Dedifferentiated amniotic fluid mesenchymal stem cell (primary cell): ENCODE measurements around the gene VAT1L.

Source experiments
- DNase-seq: peaks from one replicate; pipeline ENCODE4 v3.0.0-alpha.2; 2016; ENCODE audit errors: extremely low spot score

VAT1L gene

GRCh38 chr16:77834635-77835540 is 46.5 kb downstream of the VAT1L start:
- no peak for DNase-seq

GRCh38 chr16:77836801-77837200 is 48.4 kb downstream of the VAT1L start:
- DNase-seq: no peak

DNA sequence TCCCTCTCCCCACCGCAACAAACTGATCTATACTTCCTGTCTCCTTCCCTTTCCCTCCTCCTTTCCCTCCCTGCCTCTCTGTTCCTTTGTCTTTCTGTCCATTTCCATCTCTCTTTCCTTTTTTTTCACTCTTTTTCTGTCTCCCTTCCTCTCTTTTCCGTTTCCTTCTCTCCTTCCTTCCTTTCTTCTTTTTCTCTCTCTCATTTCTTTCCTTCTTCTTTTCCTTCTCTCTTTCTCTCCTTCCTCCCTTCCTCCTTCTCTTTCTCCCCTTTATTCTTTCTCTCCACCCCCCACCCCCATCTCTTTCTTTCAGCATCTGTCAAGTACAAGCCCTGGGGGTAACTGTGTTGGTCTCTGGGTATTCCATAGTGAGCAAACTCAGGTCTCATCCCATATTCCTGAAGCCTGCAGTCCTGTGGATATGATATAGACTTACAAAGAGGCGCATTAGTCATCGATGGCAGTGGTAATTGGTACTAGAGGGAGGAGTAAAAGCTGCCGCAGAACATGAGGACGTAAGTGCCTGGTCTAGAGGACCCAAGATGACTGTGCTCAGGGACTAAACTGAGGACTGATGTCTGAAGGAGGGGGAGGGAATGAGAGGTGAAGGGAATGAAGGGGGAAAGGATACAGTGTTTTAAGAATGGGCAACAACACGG is 50.4 kb downstream of the VAT1L start:
- DNase-seq: no peak

- DNase-seq: no peak
These were observed 51.7 kb downstream of the VAT1L start for GRCh38 chr16:77840093-77840492.

GRCh38 chr16:77840673-77841501 is 52.5 kb downstream of the VAT1L start:
- no peak for DNase-seq

GRCh38 chr16:77841502-77841763 is 53.1 kb downstream of the VAT1L start:
- no peak for DNase-seq

- DNase-seq: no peak
These were observed 54.1 kb downstream of the VAT1L start for GRCh38 chr16:77842468-77842867.

GRCh38 chr16:77843405-77843804 is 55.0 kb downstream of the VAT1L start:
- no peak for DNase-seq

DNA sequence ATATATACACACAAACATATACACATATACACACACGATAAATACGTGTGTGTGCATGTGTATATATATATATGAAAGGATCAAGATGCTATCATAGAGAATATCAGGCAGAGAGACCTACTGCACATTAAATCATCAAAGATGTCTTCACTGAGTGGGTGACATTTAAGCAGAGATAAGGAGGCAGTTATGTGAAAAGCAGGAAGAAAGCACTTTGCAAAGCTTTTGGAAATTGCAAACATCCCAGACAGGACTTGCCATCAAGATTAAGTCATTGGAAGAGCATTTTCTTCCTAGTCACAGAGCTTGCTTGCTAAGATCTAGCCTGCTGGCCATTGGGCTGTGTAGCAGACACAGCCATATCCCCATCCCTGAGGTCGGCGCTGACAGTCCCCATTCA is 56.4 kb downstream of the VAT1L start:
- no peak for DNase-seq

DNA sequence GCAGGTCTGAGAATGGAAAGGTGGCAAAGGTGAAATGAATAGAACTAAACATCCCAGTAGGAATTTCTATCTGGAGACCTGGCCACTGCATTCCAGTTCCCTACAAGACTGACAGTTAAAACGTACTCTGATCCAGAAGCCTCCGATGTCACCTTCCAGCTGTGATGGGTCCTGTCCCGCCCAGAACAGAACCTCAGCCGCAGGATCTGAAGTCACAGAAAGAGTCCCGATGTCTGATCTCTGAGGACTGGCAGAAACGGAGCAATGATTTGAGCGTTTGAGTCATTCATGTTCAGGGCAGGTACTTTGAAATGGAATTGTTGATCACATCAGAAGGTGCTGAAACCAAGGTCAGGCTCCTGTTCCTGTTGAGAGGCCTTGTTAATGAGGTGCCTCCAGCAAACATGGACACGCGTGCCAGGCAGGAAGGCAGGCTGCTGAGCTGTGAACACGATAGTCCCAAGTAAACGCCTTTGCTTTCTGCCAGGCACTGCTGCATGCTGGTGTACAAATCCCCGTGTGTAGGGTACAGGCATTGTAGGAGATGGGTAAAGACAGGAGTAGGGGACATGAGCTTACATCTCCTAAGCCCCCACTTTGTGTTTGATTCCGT is 61.4 kb downstream of the VAT1L start:
- no peak for DNase-seq

DNA sequence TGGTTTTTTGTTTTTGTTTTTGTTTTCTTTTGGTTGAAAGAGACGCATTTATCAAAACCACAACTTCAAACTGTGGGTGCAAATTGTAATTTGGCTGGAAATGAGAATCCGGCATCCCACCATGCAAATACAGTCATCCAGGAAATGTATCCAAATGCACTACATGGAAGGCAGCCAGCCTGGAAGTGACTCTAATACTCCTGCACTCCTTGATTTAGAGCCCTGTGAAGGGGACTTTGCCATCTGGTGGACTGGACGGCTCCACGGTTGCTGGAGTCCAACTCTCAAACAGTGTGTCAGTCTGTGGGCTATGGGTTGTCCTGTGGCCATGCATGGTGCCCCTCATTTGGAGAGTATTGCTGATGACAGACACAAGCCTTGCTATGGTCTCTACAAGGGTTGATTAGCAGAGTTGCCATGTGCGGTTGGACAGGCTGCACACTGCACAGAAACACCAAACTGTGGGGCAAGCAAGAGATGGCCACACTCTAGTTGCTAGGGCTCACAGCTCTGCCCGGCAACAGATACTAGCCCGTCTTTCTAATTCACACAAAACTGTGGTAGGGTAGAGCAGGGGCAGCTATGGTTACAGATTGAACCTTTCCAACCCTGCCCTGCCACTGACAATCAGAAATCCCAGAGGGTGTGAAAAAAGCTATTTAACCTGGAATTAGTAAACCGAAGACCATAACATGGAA is 62.4 kb downstream of the VAT1L start:
- no peak for DNase-seq

DNA sequence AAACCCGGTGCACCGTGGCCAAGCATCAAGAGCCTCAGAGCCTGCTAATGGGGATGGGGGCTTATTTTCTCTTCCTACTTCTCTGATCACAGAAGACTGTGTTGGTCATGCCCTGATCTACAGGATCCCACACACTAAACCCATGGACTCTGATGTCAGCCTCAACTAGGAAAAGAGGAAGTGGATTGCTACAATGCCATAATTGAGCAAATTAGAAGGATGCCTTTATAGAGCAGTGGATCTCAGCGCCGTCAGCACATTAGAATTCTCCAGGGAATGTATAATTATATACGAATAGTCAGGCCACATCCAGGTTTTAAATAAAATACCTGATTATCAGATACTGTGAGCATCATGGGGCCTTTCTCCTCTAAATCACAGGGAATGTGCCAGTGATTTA is 64.8 kb downstream of the VAT1L start:
- no peak for DNase-seq

DNA sequence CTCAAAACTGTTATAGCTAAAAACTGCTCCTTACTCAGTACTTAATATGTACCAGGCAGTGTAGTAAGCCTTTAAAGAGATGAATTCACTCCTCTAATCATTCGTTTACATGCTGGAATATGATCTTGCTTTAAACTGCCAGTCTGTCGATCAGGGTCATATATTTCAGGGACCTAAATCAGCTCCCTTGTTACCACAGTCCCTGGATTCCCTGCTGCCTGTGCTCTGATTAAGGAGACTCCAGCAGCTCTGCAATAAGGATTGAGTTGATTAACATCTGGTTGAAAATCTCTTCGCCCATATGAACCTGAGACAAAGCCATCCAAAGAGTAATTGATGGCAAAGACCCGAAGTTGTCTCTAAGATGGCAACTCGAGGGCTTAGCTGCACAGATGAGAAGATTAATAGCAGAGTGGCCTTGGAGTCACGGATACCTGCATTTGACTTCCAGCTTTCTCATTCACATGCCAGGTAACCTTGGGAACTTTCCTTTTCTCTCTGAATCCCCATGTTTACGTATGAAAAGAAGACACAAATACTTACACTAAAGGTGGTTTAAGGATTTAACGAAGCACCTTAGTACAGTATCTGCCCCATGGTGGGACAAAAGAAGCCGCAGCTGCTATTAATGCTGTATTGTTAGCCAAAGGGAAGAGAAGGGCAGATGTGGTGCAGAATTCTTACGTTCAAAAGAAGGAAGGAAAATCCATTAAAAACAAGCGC is 68.2 kb downstream of the VAT1L start:
- DNase-seq: no peak

DNA sequence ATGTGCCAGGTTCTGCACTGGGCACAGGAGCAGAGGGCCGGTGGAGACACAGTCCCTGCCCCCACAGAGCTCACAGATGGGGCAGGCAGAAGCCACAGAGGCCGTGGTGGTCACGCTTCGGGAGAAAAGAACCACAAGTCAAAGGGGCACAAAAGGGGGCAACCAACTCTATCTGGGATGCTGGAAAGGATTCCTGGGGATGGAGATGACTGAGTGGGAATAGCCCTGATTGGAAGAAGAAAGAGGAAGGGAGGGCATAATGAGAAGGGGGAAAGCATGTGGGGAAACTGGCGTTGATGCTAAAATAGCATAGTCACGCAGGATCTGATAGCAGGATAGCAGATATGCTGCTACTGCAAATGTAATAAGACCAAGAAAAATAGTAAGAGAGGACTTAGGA is 69.7 kb downstream of the VAT1L start:
- DNase-seq: no peak

- DNase-seq: no peak
These were observed 71.3 kb downstream of the VAT1L start for GRCh38 chr16:77859493-77860232.

- no peak for DNase-seq
These were observed 72.6 kb downstream of the VAT1L start for GRCh38 chr16:77860953-77861352.

DNA sequence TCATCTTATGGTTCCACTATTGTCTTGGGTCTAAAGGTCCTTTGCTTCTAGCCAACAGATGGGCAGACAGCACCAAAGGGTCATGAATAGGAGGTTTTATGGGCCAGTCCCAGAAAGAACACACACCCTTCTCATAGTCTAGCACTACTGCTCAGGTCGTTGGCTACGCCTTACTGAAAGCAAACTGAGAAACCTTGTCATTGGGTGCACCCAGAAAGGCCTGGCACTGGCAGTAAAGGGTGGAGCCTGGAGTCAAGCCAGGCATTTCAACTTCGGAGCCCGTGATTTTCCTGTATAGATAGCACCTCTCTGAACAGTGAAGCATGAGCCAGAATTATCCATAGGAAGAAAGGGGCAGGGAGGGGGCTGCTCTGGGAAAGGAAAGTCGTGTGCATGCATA is 74.9 kb downstream of the VAT1L start:
- DNase-seq: no peak

- DNase-seq: no peak
These were observed 78.4 kb downstream of the VAT1L start for GRCh38 chr16:77866752-77867151.

DNA sequence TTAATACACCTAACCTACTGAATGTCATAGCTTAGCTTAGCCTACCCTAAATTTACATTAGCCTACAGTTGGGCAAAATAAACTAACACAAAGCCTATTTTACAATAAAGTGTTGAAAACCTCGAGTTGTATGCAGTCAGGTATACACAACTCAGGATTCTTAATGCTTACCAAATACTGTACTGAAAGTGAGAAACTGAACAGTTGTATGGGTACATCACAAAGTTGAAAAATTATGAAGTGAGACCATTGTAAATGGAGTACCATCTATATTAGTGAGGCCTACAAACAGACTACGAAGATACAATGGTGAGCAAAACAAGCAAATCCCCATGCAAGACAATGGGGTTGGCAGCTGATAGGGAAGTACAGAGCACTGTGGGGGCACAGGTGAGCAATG is 79.7 kb downstream of the VAT1L start:
- no peak for DNase-seq

DNA sequence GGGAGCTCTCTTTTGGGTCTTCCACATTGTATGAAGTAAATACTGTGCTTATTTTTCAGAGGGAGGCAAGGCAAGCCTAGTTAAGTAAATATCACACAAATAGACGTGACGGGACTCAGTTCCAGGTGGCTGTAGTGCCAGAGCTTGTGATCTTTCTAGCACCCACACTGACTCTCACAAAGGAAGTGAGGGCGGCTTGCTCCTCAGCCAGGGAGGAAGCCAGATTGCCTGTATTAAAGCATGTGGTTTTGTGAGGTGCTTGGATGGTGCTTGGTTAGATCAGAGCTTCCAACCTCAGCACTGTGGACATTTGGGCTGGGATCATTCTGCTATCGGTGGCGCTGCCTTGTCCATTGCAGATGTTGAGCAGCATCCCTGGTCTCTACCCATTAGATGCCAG is 80.1 kb downstream of the VAT1L start:
- DNase-seq: no peak
